Liver (tissue), 9 donors: ENCODE results near the gene B3GNT4. TPM values are rescaled to one million over a fixed set of nuclear protein-coding genes. Genes with fewer than 3 reads are reported as not detected.

Experiments
- DNase-seq: peaks from one replicate; pipeline ENCODE4 v3.0.0-alpha.2; 2017; ENCODE audit warnings: low spot score
- H3K27ac ChIP-seq, 2 donors: one replicate each; pipeline ENCODE4 v1.7.0; 2013; ENCODE audit warnings: inconsistent platforms in 2 of 2, low read length in 2 of 2, control low read depth in 1 of 2, low read depth in 1 of 2, mild to moderate bottlenecking in 1 of 2
- H3K27me3 ChIP-seq, 4 donors: one replicate each; pipeline versions ENCODE4 v1.6.1 to v1.7.0; 2013; ENCODE audit warnings: low read length in 3 of 4, inconsistent platforms in 1 of 4, mild to moderate bottlenecking in 1 of 4, moderate library complexity in 1 of 4; ENCODE audit not compliant: control insufficient read depth in 4 of 4, insufficient read depth in 4 of 4
- H3K36me3 ChIP-seq, 4 donors: one replicate each; pipeline versions ENCODE4 v1.6.1 to v1.7.0; 2013; ENCODE audit warnings: low read length in 3 of 4, mild to moderate bottlenecking in 3 of 4, low read depth in 1 of 4, moderate library complexity in 1 of 4; ENCODE audit not compliant: control insufficient read depth in 4 of 4, insufficient read depth in 3 of 4
- H3K4me1 ChIP-seq, 4 donors: one replicate each; pipeline versions ENCODE4 v1.6.1 to v1.7.0; 2013; ENCODE audit warnings: low read length in 3 of 4, mild to moderate bottlenecking in 3 of 4, moderate library complexity in 1 of 4; ENCODE audit not compliant: control insufficient read depth in 4 of 4, insufficient read depth in 4 of 4
- H3K4me3 ChIP-seq, 3 donors: one replicate each; pipeline versions ENCODE4 v1.6.1 to v1.7.0; 2013; ENCODE audit warnings: low read length in 3 of 3, control low read depth in 1 of 3, low read depth in 1 of 3, mild to moderate bottlenecking in 1 of 3
- H3K9ac ChIP-seq, 2 donors: one replicate each; pipeline ENCODE4 v1.7.0; 2013; ENCODE audit warnings: low read length in 2 of 2, mild to moderate bottlenecking in 2 of 2, moderate library complexity in 2 of 2, control low read depth in 1 of 2, low read depth in 1 of 2
- H3K9me3 ChIP-seq, 4 donors: one replicate each; pipeline versions ENCODE4 v1.6.1 to v1.7.0; 2013; ENCODE audit warnings: low read length in 3 of 4; ENCODE audit not compliant: control insufficient read depth in 4 of 4
- CTCF ChIP-seq: fragments of 150-350 bp; IDR thresholded peaks from 2 replicates; pipeline ENCODE4 v1.5.1; 2017; ENCODE audit warnings: improper control_type of control experiment, low read depth, low read length; ENCODE audit not compliant: missing input control
- EGR1 ChIP-seq, 2 donors: IDR thresholded peaks; 2 replicates each; pipeline ENCODE4 v1.6.1; 2016 to 2018; ENCODE audit warnings: antibody characterized with exemption in 2 of 2, low read depth in 2 of 2
- FOXA1 ChIP-seq: IDR thresholded peaks from 2 replicates; pipeline ENCODE4 v1.6.1; 2016; ENCODE audit warnings: antibody characterized with exemption
- FOXA2 ChIP-seq: IDR thresholded peaks from 2 replicates; pipeline ENCODE4 v1.6.1; 2016; ENCODE audit warnings: antibody characterized with exemption
- GABPA ChIP-seq, 2 donors: IDR thresholded peaks in 1 of 2; conservative IDR thresholded peaks in 1 of 2; 2 replicates each; pipeline ENCODE4 v1.6.1; 2016; ENCODE audit warnings: antibody characterized with exemption in 2 of 2, mild to moderate bottlenecking in 1 of 2, moderate library complexity in 1 of 2
- HNF4G ChIP-seq: IDR thresholded peaks from 2 replicates; pipeline ENCODE4 v1.6.1; 2016; ENCODE audit warnings: antibody characterized with exemption
- JUND ChIP-seq, 2 donors: IDR thresholded peaks; 2 replicates each; pipeline ENCODE4 v1.6.1; 2016; ENCODE audit warnings: antibody characterized with exemption in 2 of 2
- MAX ChIP-seq: IDR thresholded peaks from 2 replicates; pipeline ENCODE4 v1.6.1; 2016; ENCODE audit warnings: antibody characterized with exemption
- NR2F2 ChIP-seq: IDR thresholded peaks from 2 replicates; pipeline ENCODE4 v1.6.1; 2016; ENCODE audit warnings: antibody characterized with exemption
- RAD21 ChIP-seq, 2 donors: IDR thresholded peaks; 2 replicates each; pipeline ENCODE4 v1.6.1; 2016; ENCODE audit warnings: antibody characterized with exemption in 2 of 2, mild to moderate bottlenecking in 2 of 2
- REST ChIP-seq: IDR thresholded peaks from 2 replicates; pipeline ENCODE4 v1.6.1; 2016; ENCODE audit warnings: antibody characterized with exemption, mild to moderate bottlenecking
- SP1 ChIP-seq: IDR thresholded peaks from 2 replicates; pipeline ENCODE4 v1.6.1; 2018; ENCODE audit warnings: antibody characterized with exemption, mild to moderate bottlenecking
- TAF1 ChIP-seq: conservative IDR thresholded peaks from 2 replicates; pipeline ENCODE4 v1.6.1; 2016; ENCODE audit warnings: antibody characterized with exemption, mild to moderate bottlenecking
- YY1 ChIP-seq: IDR thresholded peaks from 2 replicates; pipeline ENCODE4 v1.6.1; 2016; ENCODE audit warnings: antibody characterized with exemption, mild to moderate bottlenecking
- ZBTB33 ChIP-seq: IDR thresholded peaks from 2 replicates; pipeline ENCODE4 v1.6.1; 2016; ENCODE audit warnings: antibody characterized with exemption
- WGBS: extraction: QIAGEN DNeasy Blood & Tissue Kit; methylation state at CpG from one replicate; pipeline ENCODE4 v1.1.7; 2013; 5-methylcytosine and 5-hydroxymethylcytosine counted together
- polyA plus RNA-seq, 2 donors: library from polyadenylated mRNA; stranded (reverse) in 1 of 2; unstranded in 1 of 2; fragments of 200-250 nt in 1 of 2; fragments of >200 nt in 1 of 2; fragmentation: Nextera tagmentation in 1 of 2; extraction: Ambion mirVana in 1 of 2; gene quantifications; one replicate each; pipeline versions ENCODE4 v1.2.1 to v1.2.3, GENCODE V29; 2013 to 2015
- total RNA-seq, 2 donors: library from RNA; depleted of rRNA; stranded (reverse); fragments of >200 nt; gene quantifications; one replicate each; pipeline ENCODE4 v1.2.3, GENCODE V29; 2014
- donor health status: healthy.
- donor health status: healthy.
- donor health status: healthy.
- donor health status: healthy.
- donor health status: healthy.

B3GNT4 gene
- total and polyA plus RNA-seq, 4 donors = 0.14 to 0.43 TPM; not detected in 2

- no peaks in the 10 kb centered on the region for H3K36me3 ChIP-seq
- TF ChIP-seq FOXA2 (no peak), MAX (no peak), CTCF (no peak), SP1 (no peak), ZBTB33 (no peak), GABPA (IDR thresholded peaks at IDR 0.05 in 1 of 2, conservative IDR thresholded peaks at IDR 0.05 in 1 of 2) (no peak), JUND (IDR thresholded peaks at IDR 0.05) (no peak), NR2F2 (no peak), EGR1 (IDR thresholded peaks at IDR 0.05; ENCODE audit: low read depth in 2 of 2) (no peak), YY1 (no peak), FOXA1 (no peak), RAD21 (IDR thresholded peaks at IDR 0.05) (no peak)
- H3K4me3 ChIP-seq = no peak overlapping the region
- H3K9me3 ChIP-seq = no peaks in the 10 kb centered on the region
- H3K9ac ChIP-seq = no peak overlapping the region
- no peak for DNase-seq
- H3K27ac ChIP-seq = no peak overlapping the region
- 87% methylated on average over 11 of the region's 11 CpGs for WGBS
- no peaks in the 10 kb centered on the region for H3K4me1 ChIP-seq
- H3K27me3 ChIP-seq = peaks cover 0 to 3% (median 0%) of the 10 kb centered on the region in 4 donors
These were observed 11.1 kb upstream of the B3GNT4 start for GRCh38 chr12:122192441-122192840.

- H3K27me3 ChIP-seq = peaks cover 0 to 3% (median 0%) of the 10 kb centered on the region in 4 donors
- H3K9me3 ChIP-seq = no peaks in the 10 kb centered on the region
- no peak for TF ChIP-seq EGR1 (IDR thresholded peaks at IDR 0.05; ENCODE audit: low read depth in 2 of 2)
- TF ChIP-seq HNF4G = no peak
- no peak for TF ChIP-seq RAD21 (IDR thresholded peaks at IDR 0.05)
- no peak for TF ChIP-seq ZBTB33
- no peak for TF ChIP-seq REST
- no peak for TF ChIP-seq TAF1
- no peak for TF ChIP-seq MAX
- TF ChIP-seq JUND (IDR thresholded peaks at IDR 0.05) = no peak
- H3K4me3 ChIP-seq = no peak overlapping the region
- no peaks in the 10 kb centered on the region for H3K36me3 ChIP-seq
- no peak for DNase-seq
- no peaks in the 10 kb centered on the region for H3K4me1 ChIP-seq
- H3K9ac ChIP-seq = no peak overlapping the region
- WGBS = 75% methylated on average over 1 of the region's 1 CpG
- H3K27ac ChIP-seq = no peak overlapping the region
These were observed 8.7 kb upstream of the B3GNT4 start for GRCh38 chr12:122194804-122195203.
